NCI-H2171 treated with DMSO at 0.1 percent for 48 hours (cell line): ENCODE data around the gene ATP13A2.

ENCODE experiments used
- DNase-seq: peaks from one replicate; lab custom pipeline; 2025; lab: John Stamatoyannopoulos, UW

ATP13A2 gene

DNA sequence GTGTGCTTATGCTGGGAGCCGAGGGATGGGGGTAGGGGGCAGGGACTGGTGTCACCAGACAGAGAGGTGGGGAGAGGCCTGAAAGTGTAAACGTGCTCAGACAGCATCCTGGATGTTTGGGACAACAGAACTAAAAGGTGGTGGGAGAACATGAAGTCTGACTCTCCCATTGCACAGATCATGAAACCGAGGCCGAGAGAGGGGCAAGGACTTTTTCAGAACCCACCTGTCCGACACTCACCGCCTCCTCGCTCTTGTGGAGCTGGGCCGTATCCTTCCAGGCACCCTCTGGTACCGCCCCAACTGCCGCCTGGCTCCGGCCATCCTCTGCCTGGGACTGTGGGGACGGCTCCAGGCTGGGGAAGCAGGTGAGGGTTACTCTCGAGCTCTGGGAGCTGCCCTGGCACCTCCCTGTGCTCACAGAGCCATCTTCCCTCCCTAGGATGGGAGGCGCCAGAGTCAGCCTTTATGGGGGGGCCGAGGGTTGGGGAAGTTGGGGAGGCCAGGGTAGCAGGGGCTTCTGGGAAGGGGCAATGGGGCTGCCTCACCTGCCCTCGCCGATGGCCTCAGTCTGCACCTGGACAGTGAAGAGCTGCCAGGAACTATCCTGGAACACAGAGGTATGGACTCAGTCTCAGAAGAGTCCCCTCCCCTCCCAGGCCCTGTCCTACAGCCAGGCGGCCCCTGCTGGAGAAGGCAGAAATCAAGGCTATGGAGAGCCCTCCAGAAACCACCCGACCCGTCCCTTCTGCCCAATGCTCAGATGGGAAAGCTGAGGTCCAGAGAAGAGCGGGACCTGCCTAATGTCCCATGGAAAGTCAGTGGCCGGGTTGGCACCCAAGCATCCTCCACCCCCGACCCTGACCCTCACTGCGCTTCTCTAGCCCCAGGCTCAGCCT lies 7.0 kb downstream of the ATP13A2 start:
- DNase-seq, result no peak

DNA sequence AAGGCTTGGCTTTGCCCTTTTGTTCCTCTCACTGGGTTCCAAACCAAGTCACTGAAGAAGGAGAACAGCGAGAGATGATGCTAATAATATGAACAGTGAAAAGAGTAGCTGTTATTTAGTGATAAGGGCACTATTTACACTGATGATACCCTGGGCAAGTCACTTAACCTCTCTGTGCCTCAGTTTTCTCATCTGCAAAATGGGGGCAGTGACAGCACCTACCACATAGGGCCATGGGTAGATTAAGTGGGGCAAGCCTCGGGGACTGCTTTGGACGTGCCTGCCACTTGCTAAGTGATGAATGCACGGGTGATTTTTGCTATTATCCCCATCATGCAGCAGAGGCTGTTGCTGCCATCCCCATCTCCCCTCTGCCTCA lies 9.2 kb downstream of the ATP13A2 start:
- DNase-seq, result no peak

DNA sequence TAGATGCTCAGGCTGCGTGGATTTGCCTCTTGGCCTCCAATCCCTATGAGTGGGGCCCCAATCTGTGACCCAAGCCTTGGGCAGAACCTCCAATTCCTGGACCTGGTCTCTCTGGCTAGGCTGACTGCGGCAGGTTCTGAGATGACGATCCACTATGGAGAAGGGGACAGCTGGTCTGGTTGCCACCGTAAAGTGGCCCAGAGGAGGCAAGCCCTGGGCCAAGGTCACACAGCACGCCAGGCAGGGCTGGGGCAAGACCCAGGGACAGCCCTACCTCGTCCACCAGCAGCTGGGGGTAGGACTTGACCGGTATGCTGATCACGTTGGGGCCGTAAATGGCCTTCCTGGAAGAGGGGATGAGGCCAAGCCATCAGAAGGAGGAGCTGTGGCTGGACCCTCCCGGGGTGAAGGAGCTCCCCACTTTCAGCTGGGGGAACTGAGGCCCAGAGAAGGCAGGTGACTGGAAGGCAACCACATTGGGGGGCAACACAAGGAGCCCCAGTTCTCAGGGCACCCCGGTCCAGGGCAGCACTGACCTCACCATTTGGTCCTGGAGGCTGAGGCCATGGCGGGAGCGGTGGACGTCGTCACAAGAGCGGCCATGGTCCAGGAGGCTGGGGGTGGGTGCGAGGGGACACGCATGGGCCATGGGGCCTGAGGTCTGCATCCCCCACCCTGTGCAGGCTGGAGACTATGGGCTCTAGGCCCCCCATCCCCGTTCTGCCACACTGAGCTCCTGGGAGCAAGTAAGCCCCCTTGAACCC lies 9.8 kb downstream of the ATP13A2 start:
- DNase-seq, result no peak

DNA sequence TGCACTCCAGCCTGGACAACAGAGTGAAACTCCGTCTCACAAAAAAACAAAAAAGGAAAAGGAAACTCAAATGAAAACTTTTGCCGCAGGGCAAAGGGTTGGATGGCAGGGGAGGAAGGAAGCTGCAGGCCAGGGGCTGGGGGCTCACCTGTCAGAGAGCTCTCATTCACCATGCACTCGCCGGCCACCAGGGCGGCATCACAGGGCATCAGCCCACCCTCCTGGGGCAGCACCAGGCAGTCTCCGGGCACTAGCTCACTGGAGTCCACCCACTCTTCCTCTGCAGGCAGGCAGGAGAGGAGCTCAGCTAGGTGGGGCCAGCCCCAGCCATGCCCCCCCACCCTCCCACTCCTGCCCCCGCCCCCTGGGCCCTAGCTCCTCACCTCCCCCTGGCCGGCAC lies 11.9 kb downstream of the ATP13A2 start:
- DNase-seq, result no peak

DNA sequence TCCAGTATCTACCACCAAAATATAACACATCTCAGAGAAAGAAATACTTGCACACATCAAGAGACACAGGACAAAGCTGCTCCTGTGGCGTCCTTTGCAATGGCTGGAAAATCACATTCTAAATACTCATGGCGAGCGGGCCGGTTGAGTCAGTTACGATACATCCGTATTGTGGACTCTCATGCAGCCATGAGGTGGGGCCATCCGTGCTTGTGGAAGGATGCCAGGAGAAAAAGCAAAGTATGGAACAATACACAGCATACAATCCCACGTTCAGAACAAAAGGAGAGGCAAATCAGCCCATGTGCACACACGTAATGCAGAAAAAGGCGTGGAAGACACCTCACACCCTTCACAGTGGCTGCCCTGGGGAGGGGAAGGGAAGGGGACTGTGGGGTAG lies 13.1 kb downstream of the ATP13A2 start:
- DNase-seq, result no peak

DNA sequence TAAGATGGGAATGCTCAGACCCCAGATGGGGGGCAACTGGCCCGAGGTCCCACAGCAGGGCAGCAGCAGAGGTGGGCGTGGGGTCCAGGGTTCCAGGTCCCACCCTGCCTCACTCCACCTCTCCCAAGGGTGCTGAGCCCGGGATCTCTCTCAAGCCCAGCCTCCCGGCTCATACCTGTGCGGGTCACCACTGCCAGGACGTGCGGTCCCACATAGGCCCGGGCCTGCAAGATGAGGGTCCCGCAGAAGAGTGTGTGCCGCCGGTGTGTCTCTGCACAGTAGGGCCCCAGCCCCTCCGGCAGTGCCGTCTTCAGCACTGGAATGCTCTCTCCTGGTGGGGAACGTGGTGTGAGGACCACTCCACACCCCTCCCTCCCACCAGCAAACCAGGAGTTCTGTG lies 14.9 kb downstream of the ATP13A2 start:
- no peak for DNase-seq

DNA sequence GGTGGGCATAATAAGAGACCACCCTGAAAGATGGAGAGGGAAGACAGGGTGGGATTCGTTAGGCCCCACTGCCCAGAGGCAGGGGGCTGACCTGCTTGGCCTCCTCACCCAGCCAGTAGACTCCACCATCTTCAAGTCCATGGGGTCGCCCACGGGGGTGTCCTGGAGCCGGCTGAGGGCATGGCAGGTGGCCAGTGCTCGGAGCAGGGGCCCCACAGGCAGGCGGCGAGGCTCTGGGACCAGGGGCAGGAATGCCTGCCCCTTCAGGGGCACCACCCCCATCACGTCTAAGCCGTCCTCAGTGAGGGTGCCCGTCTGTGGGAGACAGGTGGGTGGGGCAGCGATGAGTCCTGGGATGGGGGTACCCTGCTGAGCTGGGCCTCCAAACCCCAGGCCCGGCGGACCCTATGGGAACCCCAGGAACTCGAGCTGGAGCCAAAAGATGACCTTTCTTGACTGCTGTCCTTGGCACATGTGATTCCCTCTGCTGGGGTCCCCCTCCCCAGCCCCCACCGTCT lies 18.1 kb downstream of the ATP13A2 start:
- no peak for DNase-seq

DNA sequence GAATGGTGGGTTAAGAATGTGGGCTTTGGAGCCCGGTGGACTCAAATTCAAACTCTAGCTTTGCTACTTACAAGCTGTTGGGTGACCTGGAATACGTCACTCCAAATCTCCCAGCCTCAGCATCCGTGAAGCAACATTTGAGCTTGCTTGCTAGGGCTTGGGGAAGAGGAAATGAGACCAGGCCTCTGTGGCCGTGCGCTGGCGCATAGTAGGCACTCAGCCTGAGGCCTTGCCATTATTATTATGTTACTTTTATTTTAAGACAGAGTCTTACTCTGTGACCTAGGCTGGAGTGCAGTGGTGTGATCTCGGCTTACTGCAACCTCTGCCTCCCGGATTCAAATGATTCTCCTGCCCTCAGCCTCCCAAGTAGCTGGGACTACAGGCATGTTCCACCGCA lies 19.1 kb downstream of the ATP13A2 start:
- no peak for DNase-seq

DNA sequence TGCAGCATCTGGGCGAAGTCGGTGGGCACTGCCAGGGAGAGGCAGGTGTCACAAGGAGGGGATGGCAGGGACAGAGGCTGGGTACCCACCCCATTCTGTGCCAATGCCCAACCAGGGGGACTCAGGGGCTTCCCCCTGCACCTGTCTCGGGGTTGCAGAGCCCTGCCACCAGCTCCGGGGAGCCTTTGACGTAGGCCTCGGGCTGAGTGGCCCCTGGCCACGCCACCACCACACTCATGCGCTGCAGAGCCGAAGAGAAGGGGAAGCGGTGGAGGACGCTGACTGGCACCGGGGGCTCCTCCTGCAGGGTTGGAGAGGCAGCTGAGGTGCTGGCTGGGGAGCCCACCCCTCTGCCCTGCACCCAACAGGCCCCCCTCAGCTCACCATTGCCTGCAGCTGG lies 19.6 kb downstream of the ATP13A2 start:
- no peak for DNase-seq

DNA sequence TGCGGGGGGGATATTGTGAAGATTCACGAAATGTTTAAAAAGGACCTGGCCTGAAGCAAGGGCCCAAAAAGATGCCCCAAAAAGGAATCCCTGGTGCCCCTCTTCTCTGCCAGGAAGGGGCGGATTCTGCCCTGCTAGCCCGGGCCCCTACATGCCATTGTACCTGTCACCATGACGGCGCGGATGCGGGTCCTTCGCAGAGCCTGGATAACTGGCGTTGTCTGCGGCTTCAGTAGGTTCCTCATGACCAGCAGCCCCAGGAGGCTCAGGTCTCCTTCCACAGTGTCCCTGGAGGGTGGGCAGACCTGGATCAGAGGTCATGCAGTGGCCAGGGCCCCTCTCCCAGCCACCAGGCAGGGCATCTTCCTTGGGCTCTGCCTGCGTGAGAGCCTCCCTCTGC lies 20.2 kb downstream of the ATP13A2 start:
- DNase-seq, result no peak

DNA sequence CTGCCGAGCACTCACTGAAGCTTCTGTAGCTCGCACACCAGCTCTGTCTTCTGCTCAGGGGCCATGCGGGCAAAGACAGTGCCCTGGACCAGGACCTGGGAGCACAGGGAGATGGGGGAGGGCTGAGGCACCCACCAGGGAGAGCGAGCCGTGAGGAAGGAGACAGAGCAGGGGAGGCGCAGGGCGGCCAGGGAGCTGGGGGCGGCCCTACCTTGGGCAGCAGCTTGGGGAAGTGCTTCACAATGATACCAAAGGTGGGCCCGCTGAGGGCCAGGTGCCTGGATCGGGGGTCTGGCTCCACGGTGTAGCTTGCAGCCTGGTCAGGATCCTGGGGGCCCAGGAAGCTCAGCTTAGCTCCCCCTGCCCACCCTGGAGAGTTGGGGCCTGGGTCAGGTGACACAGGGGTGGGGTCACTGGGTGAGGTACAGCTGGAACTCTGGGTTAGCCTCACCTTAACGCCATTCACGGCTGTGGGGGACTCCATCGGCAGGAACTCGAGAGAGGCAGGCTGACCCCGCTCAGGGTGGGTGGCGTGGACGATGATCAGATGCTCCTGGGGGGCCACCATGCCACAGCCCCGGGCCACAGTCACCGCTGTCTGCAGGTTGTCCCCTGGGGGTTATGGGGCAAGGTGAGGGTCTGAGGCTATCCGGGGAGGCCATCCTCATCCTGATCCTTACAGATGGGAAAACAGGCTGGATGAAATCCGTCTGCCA lies 21.9 kb downstream of the ATP13A2 start:
- no peak for DNase-seq

DNA sequence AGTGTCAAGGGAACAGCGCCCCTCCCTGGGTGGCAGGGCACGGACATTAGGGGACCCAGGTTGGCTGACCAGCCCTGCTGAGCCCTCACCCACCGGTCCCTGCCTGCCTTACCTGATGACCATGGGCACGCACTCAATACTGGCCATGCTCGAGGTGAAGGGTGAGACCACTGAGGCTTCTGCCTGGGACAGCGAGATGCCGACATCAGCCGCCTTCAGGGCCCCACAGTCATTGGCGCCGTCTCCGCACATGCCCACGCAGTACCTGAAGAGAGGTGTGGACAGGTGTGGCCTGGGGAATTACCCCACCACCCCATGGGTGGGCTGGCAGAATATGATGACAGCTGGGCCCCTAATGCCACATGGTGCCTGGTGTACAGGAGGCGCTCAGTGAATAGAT lies 23.5 kb downstream of the ATP13A2 start:
- DNase-seq, result no peak

DNA sequence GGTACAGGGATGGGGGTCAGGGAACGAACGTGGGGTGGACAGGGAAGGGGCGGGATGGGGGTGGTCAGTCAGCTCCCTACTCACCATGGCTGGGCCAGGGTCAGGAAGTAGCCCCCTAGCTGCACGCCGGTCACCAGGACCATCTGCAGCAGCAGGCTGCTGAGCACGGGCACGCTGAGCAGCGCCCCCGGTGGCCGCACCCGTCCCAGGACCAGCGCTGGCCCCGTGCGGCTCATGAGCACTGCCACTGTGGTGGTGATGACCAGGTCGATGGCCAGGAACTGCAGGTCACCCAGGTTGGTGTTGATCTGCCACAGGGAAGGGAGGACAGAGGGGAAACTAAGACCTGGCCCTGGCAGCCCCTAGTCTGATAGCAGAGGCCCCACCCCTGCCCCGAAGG lies 24.8 kb downstream of the ATP13A2 start:
- DNase-seq, result no peak

DNA sequence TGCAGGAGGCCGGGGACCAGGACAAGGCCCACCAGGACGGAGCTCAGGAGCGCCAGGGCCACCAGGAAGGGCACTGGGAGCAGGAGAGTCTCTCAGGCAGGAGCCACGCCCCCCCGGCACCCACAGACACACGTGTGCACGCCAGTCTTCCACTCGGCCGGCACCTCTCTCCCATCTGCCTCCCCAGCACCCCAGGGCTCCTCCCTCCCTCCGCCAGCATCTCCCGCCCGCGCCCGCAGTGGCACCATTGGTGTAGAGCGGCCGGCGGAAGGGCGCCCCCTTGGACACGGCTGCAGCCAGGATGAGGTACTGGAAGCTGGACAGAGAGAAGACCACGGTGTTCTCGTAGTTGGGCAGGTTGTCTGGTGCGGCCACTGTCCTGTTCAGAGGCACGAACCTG lies 25.2 kb downstream of the ATP13A2 start:
- DNase-seq, result no peak

DNA sequence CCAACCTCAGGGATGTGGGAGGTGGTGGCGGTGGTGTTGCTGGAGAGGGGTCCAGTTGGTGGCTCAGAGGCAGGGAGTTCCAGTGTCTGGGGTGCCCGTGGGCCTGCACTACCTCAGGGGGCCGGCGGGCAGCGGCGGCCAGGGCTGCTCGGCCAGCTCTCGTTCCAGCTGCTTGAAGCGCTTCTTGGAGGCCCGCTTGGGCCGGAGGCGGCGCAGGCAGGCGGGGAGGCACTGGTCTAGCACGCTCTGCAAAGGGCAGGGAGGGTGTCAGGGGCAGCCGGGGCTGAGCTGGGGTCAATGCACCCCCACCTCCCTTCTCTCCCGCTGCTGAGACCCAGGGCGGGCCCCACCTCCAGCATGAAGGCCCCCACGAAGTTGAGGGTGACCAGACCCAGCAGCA lies 25.6 kb downstream of the ATP13A2 start:
- DNase-seq, result no peak

DNA sequence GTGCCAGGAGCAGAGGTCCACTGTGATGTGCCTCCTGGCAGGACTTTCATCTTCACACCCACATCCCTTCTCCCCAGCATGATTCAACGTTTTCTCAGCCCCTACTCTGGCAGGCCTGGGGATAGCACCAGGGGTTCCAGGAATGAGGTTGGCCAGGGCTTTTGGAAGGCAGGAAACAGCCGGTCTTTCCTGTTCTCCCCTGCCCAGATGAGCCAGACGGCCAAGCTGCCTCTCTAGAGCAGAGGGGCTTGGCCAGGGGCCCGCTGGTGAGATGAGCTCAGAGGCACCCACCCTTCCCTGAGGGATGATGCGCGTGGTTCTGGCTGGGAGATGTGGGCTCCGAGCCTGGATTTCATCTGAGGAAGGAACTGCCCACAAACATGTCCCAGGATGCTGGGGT lies 27.0 kb downstream of the ATP13A2 start:
- no peak for DNase-seq

DNA sequence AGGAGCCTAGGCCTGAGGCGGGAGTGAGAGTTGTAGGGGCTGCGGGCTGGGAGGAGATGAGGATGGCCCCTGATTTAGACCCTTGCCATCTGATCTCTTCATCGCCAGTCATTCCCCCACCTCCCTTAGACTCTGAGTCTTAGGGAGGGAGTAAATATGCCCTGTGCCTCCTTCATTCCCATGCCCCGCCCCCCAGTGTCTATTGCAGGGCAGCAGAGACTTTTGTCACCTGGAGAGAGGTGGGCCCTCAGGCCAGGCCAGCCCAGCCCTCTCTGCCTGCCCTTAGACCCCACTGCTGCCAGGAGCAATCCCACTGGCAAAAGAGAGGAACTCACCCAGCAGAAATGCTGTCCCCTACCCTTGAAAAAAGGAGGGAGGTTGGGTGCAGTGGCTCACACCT lies 28.1 kb downstream of the ATP13A2 start:
- no peak for DNase-seq

DNA sequence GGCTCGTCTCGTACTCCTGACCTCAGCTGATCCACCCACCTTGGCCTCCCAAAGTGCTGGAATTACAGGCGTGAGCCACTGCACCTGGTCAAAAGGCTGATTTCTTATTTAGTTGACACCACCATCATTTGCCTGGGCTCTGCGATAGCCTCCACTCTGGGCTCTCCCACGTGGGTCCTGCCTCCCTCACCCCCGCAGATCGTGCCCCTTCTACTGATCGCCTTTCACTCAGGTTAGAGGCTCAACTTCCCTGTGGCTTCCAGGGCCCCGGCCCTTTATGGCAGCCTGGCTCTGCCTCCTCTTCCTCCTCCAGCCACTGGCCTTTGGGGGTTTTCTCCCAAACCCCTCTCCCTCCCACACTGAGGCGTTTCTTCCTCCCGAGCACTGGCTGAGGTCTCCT lies 28.8 kb downstream of the ATP13A2 start:
- DNase-seq, result no peak

DNA sequence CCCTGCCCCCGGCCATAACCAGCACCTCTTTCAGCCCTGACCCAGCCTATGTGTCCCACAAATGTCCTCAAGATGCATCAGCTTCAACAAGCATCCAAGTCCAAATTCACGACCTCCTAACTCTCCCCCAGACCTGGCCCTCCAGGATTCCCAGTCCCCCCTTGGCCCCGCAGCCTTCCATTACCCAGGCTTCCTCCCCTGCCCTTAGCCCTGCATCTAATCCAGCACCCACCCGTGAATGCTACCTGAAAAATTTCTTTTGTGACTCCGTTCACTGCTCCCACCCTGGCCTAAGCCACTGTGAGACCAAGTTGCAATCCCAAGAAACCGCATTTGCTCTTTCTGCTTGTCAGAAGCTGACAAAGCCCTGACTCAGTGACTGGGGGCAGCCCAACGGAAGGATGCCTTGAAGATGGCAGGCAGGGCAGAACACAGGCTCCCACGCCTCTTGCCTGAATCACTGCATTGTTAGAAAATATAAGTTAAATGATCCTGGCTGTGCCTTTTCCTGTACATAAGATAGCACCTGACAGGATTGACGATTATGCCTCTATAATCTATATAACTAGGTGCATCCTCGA lies 30.4 kb downstream of the ATP13A2 start:
- DNase-seq, result no peak

DNA sequence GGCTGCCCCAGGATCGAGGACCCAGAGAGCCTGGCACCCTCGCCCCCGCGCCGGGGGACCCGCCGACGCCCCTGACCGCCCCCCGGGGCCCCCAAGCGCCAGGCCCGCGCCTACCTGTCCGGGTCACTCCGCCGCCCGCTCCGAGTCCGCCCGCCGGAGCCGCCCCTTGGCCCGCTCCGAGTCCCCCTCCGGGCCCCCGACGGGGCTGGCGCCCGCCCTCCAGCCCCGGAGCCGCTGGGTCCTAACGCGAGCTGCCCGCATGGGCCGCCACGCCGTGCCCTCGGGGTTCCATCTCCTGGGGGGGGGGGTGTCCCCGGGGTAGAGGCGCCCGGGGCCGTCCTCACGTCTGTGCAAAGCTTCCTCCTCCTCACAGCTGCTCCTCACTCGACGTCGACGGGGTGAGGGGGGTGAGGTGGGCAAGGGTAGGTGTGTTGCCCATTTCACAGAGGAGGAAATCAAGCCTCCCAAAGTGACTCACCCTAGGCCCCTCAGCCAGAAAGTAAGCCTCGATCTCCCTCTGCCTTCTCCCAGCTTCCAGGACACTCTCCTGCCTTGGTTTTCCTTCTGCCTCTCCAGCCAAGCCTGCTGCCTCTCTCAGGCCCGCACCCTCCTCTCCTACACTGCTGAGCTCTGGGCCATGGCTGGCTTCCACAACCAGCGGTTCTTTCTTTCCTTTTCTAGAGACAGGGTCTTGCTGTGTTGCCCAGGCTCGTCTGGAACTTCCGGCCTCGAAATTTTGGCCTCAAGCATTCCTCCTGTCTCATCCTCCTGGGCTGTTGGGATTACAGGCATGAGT lies 31.1 kb downstream of the ATP13A2 start, which contains the start of gene MFAP2:
TSS of gene MFAP2 (minus strand) at position 148 of the 796 bp plus-strand sequence. CDS start 2,347 bp downstream, outside the sequence.
- DNase-seq, result no peak
